H9 (cell line): ENCODE measurements around the gene DHRS13. TPM values are rescaled to one million over a fixed set of nuclear protein-coding genes. Genes with fewer than 3 reads are reported as not detected.

Source experiments
- DNase-seq: peaks from one replicate; pipeline ENCODE4 v3.0.0-alpha.2; 2017
- H2AFZ ChIP-seq: one replicate; pipeline ENCODE4 v1.6.1; 2013; ENCODE audit warnings: mild to moderate bottlenecking, low read length, control low read depth, moderate library complexity
- H2AK5ac ChIP-seq: 2 replicates; pipeline ENCODE4 v1.6.1; 2013; ENCODE audit warnings: low read length, control low read depth, mixed read lengths; ENCODE audit not compliant: insufficient read length
- H2BK120ac ChIP-seq: one replicate; pipeline ENCODE4 v1.6.1; 2013; ENCODE audit warnings: low read depth, mild to moderate bottlenecking, low read length, control low read depth, inconsistent platforms; ENCODE audit not compliant: poor library complexity, severe bottlenecking
- H2BK12ac ChIP-seq: 2 replicates; pipeline ENCODE4 v1.6.1; 2013; ENCODE audit warnings: low read length, control low read depth, mixed read lengths, low read depth; ENCODE audit not compliant: insufficient read length
- H2BK15ac ChIP-seq: 2 replicates; pipeline ENCODE4 v1.6.1; 2013; ENCODE audit warnings: low read depth, low read length, control low read depth
- H2BK20ac ChIP-seq: one replicate; pipeline ENCODE4 v1.6.1; 2013; ENCODE audit warnings: low read depth, mild to moderate bottlenecking, low read length, control low read depth, inconsistent platforms; ENCODE audit not compliant: poor library complexity, severe bottlenecking
- H2BK5ac ChIP-seq: 2 replicates; pipeline ENCODE4 v1.6.1; 2013; ENCODE audit warnings: low read length, control low read depth, mixed read lengths; ENCODE audit not compliant: insufficient read length
- H3K14ac ChIP-seq: 2 replicates; pipeline ENCODE4 v1.6.1; 2013; ENCODE audit warnings: low read length, control low read depth; ENCODE audit not compliant: insufficient read depth
- H3K18ac ChIP-seq: 2 replicates; pipeline ENCODE4 v1.6.1; 2013; ENCODE audit warnings: low read depth, mild to moderate bottlenecking, mixed read lengths, low read length, control low read depth; ENCODE audit not compliant: insufficient read length
- H3K23ac ChIP-seq: 2 replicates; pipeline ENCODE4 v1.6.1; 2013; ENCODE audit warnings: low read length, control low read depth, mixed read lengths, low read depth; ENCODE audit not compliant: insufficient read length
- H3K23me2 ChIP-seq: 2 replicates; pipeline ENCODE4 v1.6.1; 2013; ENCODE audit warnings: low read depth, mild to moderate bottlenecking, mixed read lengths, low read length, control low read depth; ENCODE audit not compliant: insufficient read length, poor library complexity, severe bottlenecking
- H3K27ac ChIP-seq: 2 replicates; pipeline ENCODE4 v1.5.1; 2013; ENCODE audit warnings: low read length, control low read depth, mixed read lengths, low read depth; ENCODE audit not compliant: insufficient read length
- H3K27me3 ChIP-seq: 2 replicates; pipeline ENCODE4 v1.6.1; 2013; ENCODE audit warnings: low read length, control low read depth, inconsistent platforms; ENCODE audit not compliant: insufficient read depth
- H3K4ac ChIP-seq: 2 replicates; pipeline ENCODE4 v1.6.1; 2013; ENCODE audit warnings: low read depth, mild to moderate bottlenecking, control low read depth, inconsistent platforms, low read length, moderate library complexity
- H3K4me1 ChIP-seq: 2 replicates; pipeline ENCODE4 v1.6.1; 2013; ENCODE audit warnings: low read length, control low read depth, inconsistent platforms; ENCODE audit not compliant: insufficient read depth
- H3K4me2 ChIP-seq: 2 replicates; pipeline ENCODE4 v1.6.1; 2013; ENCODE audit warnings: low read length, control low read depth, mixed read lengths; ENCODE audit not compliant: insufficient read length, insufficient read depth
- H3K56ac ChIP-seq: 2 replicates; pipeline ENCODE4 v1.6.1; 2013; ENCODE audit warnings: low read depth, mild to moderate bottlenecking, mixed read lengths, low read length, control low read depth; ENCODE audit not compliant: insufficient read length
- H3K79me1 ChIP-seq: 2 replicates; pipeline ENCODE4 v1.6.1; 2013; ENCODE audit warnings: low read depth, mild to moderate bottlenecking, moderate library complexity, low read length, control low read depth, inconsistent platforms; ENCODE audit not compliant: insufficient read depth, poor library complexity, severe bottlenecking
- H3K79me2 ChIP-seq: 2 replicates; pipeline ENCODE4 v1.6.1; 2013; ENCODE audit warnings: low read length, control low read depth, inconsistent platforms; ENCODE audit not compliant: insufficient read depth
- H3K9ac ChIP-seq: 2 replicates; pipeline ENCODE4 v1.6.1; 2013; ENCODE audit warnings: low read length, control low read depth, mixed read lengths; ENCODE audit not compliant: insufficient read length; ENCODE audit errors: extremely low read depth
- H3K9me3 ChIP-seq: one replicate; pipeline ENCODE4 v1.6.1; 2013; ENCODE audit warnings: low read depth, low read length, inconsistent platforms; ENCODE audit not compliant: control insufficient read depth
- H3T11ph ChIP-seq: one replicate; pipeline ENCODE4 v1.6.1; 2013; ENCODE audit warnings: mild to moderate bottlenecking, low read length, control low read depth, inconsistent platforms
- H4K20me1 ChIP-seq: one replicate; pipeline ENCODE4 v1.6.1; 2013; ENCODE audit not compliant: control insufficient read depth, insufficient read length, insufficient read depth
- H4K5ac ChIP-seq: 2 replicates; pipeline ENCODE4 v1.6.1; 2013; ENCODE audit warnings: low read depth, mild to moderate bottlenecking, mixed read lengths, low read length, control low read depth; ENCODE audit not compliant: insufficient read length
- H4K8ac ChIP-seq: replicated peaks from 2 replicates; pipeline ENCODE4 v1.6.1; 2013; ENCODE audit warnings: low read length, control low read depth, mixed read lengths, low read depth; ENCODE audit not compliant: insufficient read length
- H4K91ac ChIP-seq: 2 replicates; pipeline ENCODE4 v1.6.1; 2013; ENCODE audit warnings: low read depth, mild to moderate bottlenecking, moderate library complexity, mixed read lengths, low read length, control low read depth; ENCODE audit not compliant: insufficient read length
- H3K27ac Mint-ChIP-seq, 3 experiments: 2 replicates in 2 of 3; 3 replicates in 1 of 3; pipeline ENCODE4 v1.8.0; 2020 to 2021; ENCODE audit warnings: mixed read lengths in 3 of 3, mild to moderate bottlenecking in 1 of 3, moderate library complexity in 1 of 3
- H3K27me3 Mint-ChIP-seq: 2 replicates; pipeline ENCODE4 v1.8.0; 2021; ENCODE audit warnings: low read depth, mild to moderate bottlenecking, moderate library complexity, mixed read lengths
- H3K36me3 Mint-ChIP-seq, 3 experiments: 2 replicates in 2 of 3; 3 replicates in 1 of 3; pipeline ENCODE4 v1.8.0; 2020 to 2021; ENCODE audit warnings: low read depth in 3 of 3, mixed read lengths in 3 of 3; ENCODE audit not compliant: insufficient read depth in 1 of 3
- H3K4me1 Mint-ChIP-seq, 2 experiments: 2 replicates each; pipeline ENCODE4 v1.8.0; 2020; ENCODE audit warnings: mixed read lengths in 2 of 2
- H3K4me3 Mint-ChIP-seq, 2 experiments: 2 replicates in 1 of 2; 3 replicates in 1 of 2; pipeline ENCODE4 v1.8.0; 2020 to 2021; ENCODE audit warnings: mild to moderate bottlenecking in 2 of 2, mixed read lengths in 2 of 2, moderate library complexity in 1 of 2
- H3K9me3 Mint-ChIP-seq, 2 experiments: 2 replicates in 1 of 2; 3 replicates in 1 of 2; pipeline ENCODE4 v1.8.0; 2020; ENCODE audit warnings: mild to moderate bottlenecking in 2 of 2, mixed read lengths in 2 of 2, moderate library complexity in 1 of 2
- CTCF ChIP-seq: fragments of 200-600 bp; sonication (generic); conservative IDR thresholded peaks from 3 replicates; pipeline ENCODE4 v1.8.0; 2021; ENCODE audit warnings: antibody characterized with exemption, mild to moderate bottlenecking
- WGBS: extraction: QIAGEN DNeasy Blood & Tissue Kit; methylation state at CpG from one replicate; pipeline ENCODE4 v1.1.7; 2013; ENCODE audit warnings: missing lambda C conversion rate, low lambda C conversion rate, mixed read lengths; ENCODE audit not compliant: insufficient read length; ENCODE audit errors: extremely low coverage; 5-methylcytosine and 5-hydroxymethylcytosine counted together
- total RNA-seq: library from RNA; stranded (reverse); gene quantifications from 2 replicates; pipeline ENCODE4 v1.2.1, GENCODE V29; 2021

The DHRS13 gene
- total RNA-seq, 1 experiment from 2014 or later: 29.6 TPM

DNA sequence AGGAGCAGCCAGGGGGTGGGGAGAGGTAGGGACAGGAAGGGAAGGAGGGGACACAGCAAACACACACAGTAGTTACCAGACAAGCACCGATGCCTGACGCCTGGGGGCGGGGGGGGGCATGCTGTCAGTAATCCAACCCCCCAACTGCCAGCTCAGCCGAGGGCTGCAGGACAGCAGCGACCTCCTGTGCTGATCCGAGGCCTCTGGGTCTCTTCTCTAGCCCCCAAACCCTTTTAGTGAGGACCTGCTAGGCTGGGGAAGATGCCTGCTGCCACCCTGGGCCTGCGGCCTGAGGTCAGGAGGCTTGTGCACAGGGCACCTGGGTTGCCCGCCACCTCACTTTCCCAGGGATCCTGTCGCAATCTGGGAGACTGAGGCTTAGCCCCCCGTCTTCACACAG lies 16.9 kb downstream of the DHRS13 start:
- no peak for TF ChIP-seq CTCF
- Histone ChIP-seq H2BK12ac (no peak overlapping the region), H3K79me2 (no peaks in the 10 kb centered on the region), H3K9me3 (no peaks in the 10 kb centered on the region), H3K79me1 (no peaks in the 10 kb centered on the region), H3K18ac (no peak overlapping the region), H2BK20ac (no peak overlapping the region), H3K23ac (no peak overlapping the region), H3K4ac (no peak overlapping the region), H3K23me2 (no peaks in the 10 kb centered on the region), H3K27me3 (no peaks in the 10 kb centered on the region), H3K14ac (no peak overlapping the region; the same call in 1 of the 2 replicates), H2AK5ac (no peak overlapping the region), H2BK120ac (no peak overlapping the region), H4K5ac (no peak overlapping the region), H3K27ac (no peak overlapping the region), H3K9ac (no peak overlapping the region), H2AFZ (no peak overlapping the region), H3T11ph (no peak overlapping the region), H2BK5ac (no peak overlapping the region), H4K91ac (no peak overlapping the region), H3K4me2 (no peak overlapping the region), H4K8ac (no peak overlapping the region), H4K20me1 (no peaks in the 10 kb centered on the region), H2BK15ac (no peak overlapping the region), H3K4me1 (no peaks in the 10 kb centered on the region), H3K56ac (no peak overlapping the region)
- Mint-ChIP-seq H3K27ac (no peak overlapping the region), H3K36me3 (peaks cover 19 to 45% (median 43%) of the 10 kb centered on the region in 3 experiments), H3K9me3 (no peaks in the 10 kb centered on the region), H3K4me1 (peaks cover 3 to 5% of the 10 kb centered on the region in 2 experiments; a peak in 3 of 4 replicates), H3K27me3 (peaks cover 2% of the 10 kb centered on the region; the same call in 1 of the 2 replicates), H3K4me3 (no peak overlapping the region)
- DNase-seq: no peak
- no CpG with 5 or more reads among the region's 10 CpGs for WGBS
